ENCODE measurements around the gene TAGLN3.

GRCh38 chr3:111963424-111963823, 35.3 kb upstream of the TAGLN3 start:
- TF ChIP-seq, protein P1, sequence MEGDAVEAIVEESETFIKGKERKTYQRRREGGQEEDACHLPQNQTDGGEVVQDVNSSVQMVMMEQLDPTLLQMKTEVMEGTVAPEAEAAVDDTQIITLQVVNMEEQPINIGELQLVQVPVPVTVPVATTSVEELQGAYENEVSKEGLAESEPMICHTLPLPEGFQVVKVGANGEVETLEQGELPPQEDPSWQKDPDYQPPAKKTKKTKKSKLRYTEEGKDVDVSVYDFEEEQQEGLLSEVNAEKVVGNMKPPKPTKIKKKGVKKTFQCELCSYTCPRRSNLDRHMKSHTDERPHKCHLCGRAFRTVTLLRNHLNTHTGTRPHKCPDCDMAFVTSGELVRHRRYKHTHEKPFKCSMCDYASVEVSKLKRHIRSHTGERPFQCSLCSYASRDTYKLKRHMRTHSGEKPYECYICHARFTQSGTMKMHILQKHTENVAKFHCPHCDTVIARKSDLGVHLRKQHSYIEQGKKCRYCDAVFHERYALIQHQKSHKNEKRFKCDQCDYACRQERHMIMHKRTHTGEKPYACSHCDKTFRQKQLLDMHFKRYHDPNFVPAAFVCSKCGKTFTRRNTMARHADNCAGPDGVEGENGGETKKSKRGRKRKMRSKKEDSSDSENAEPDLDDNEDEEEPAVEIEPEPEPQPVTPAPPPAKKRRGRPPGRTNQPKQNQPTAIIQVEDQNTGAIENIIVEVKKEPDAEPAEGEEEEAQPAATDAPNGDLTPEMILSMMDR (conservative IDR thresholded peaks at IDR 0.05 in 1 of 2, IDR thresholded peaks at IDR 0.05 in 1 of 2; ENCODE audit: low read depth in 1 of 2, low read length in 2 of 2): no peak
- no peak for TF ChIP-seq EZH2 (IDR thresholded peaks at IDR 0.05; ENCODE audit: low read length, missing control alignments)
